Immature natural killer cell (primary cell): ENCODE results near the gene TP73. TPM values are rescaled to one million over a fixed set of nuclear protein-coding genes. Genes with fewer than 3 reads are reported as not detected.

Experiments
- DNase-seq, 3 donors: peaks; one replicate each; pipeline ENCODE4 v3.0.0; 2022; ENCODE audit warnings: mixed read lengths in 1 of 3
- H3K27ac Mint-ChIP-seq, 6 donors: one replicate each; pipeline ENCODE4 v1.8.0; 2020; ENCODE audit warnings: mixed read lengths in 6 of 6, mild to moderate bottlenecking in 5 of 6, inconsistent platforms in 4 of 6, moderate library complexity in 3 of 6
- H3K27me3 Mint-ChIP-seq, 3 donors: one replicate each; pipeline ENCODE4 v1.8.0; 2020 to 2021; ENCODE audit warnings: low read depth in 3 of 3, mild to moderate bottlenecking in 3 of 3, mixed read lengths in 3 of 3, moderate library complexity in 3 of 3, inconsistent platforms in 1 of 3
- H3K36me3 Mint-ChIP-seq, 3 donors: one replicate each; pipeline ENCODE4 v1.8.0; 2020; ENCODE audit warnings: mixed read lengths in 3 of 3, inconsistent platforms in 2 of 3, mild to moderate bottlenecking in 2 of 3
- H3K4me1 Mint-ChIP-seq, 2 donors: one replicate each; pipeline ENCODE4 v1.8.0; 2020; ENCODE audit warnings: inconsistent platforms in 2 of 2, mild to moderate bottlenecking in 2 of 2, mixed read lengths in 2 of 2, moderate library complexity in 1 of 2
- H3K4me3 Mint-ChIP-seq, 5 donors: one replicate each; pipeline ENCODE4 v1.8.0; 2020; ENCODE audit warnings: mild to moderate bottlenecking in 5 of 5, mixed read lengths in 5 of 5, inconsistent platforms in 3 of 5, moderate library complexity in 3 of 5
- H3K9me3 Mint-ChIP-seq, 6 donors: one replicate each; pipeline ENCODE4 v1.8.0; 2020; ENCODE audit warnings: mild to moderate bottlenecking in 6 of 6, mixed read lengths in 6 of 6, inconsistent platforms in 4 of 6, moderate library complexity in 3 of 6
- polyA plus RNA-seq, 3 donors: library from polyadenylated mRNA; unstranded; fragments of 300-500 nt; fragmentation: Illumina TruSeq; gene quantifications; one replicate each; pipeline ENCODE4 v1.2.3, GENCODE V29; 2021

TP73 gene
- polyA plus RNA-seq, 3 donors from 2014 or later = not detected

- Mint-ChIP-seq H3K27me3 (peaks cover 0 to 3% (median 0%) of the 10 kb centered on the region in 3 donors), H3K9me3 (no peaks in the 10 kb centered on the region), H3K27ac (no peak overlapping the region), H3K36me3 (peaks cover 6 to 29% (median 10%) of the 10 kb centered on the region in 3 donors), H3K4me3 (no peak overlapping the region), H3K4me1 (peaks cover 0 to 1% of the 10 kb centered on the region in 2 donors)
- DNase-seq = no peak
Observed at GRCh38 chr1:3633344-3634058, 18.8 kb upstream of the TP73 start.

- Mint-ChIP-seq H3K36me3 (peaks cover 6 to 31% (median 10%) of the 10 kb centered on the region in 3 donors), H3K27me3 (peaks cover 0 to 3% (median 0%) of the 10 kb centered on the region in 3 donors), H3K27ac (no peak overlapping the region), H3K4me1 (no peaks in the 10 kb centered on the region), H3K9me3 (no peaks in the 10 kb centered on the region), H3K4me3 (no peak overlapping the region)
- no peak for DNase-seq
Observed at GRCh38 chr1:3634059-3634800, 18.1 kb upstream of the TP73 start.

- Mint-ChIP-seq H3K4me3 (no peak overlapping the region), H3K9me3 (no peaks in the 10 kb centered on the region), H3K27me3 (peaks cover 0 to 1% (median 0%) of the 10 kb centered on the region in 3 donors)
Observed at GRCh38 chr1:3636080-3636479, 16.2 kb upstream of the TP73 start.

GRCh38 chr1:3636531-3636930 lies 15.8 kb upstream of the TP73 start:
- H3K36me3 Mint-ChIP-seq = peaks cover 6 to 31% (median 10%) of the 10 kb centered on the region in 3 donors
- H3K9me3 Mint-ChIP-seq = no peaks in the 10 kb centered on the region
- no peak overlapping the region for H3K4me3 Mint-ChIP-seq
- H3K27me3 Mint-ChIP-seq = peaks cover 0 to 1% (median 0%) of the 10 kb centered on the region in 3 donors
- H3K27ac Mint-ChIP-seq = peak overlapping the region in 1 of 6 donors; percentile 34
- no peaks in the 10 kb centered on the region for H3K4me1 Mint-ChIP-seq
- DNase-seq = no peak

More at GRCh38 chr1:3636080-3636479, 16.2 kb upstream of the TP73 start:
- peaks cover 6 to 31% (median 10%) of the 10 kb centered on the region in 3 donors for H3K36me3 Mint-ChIP-seq
- no peak for DNase-seq
- no peaks in the 10 kb centered on the region for H3K4me1 Mint-ChIP-seq
- H3K27ac Mint-ChIP-seq = peak overlapping the region in 1 of 6 donors; percentile 34

GRCh38 chr1:3638027-3638426 lies 14.3 kb upstream of the TP73 start:
- Mint-ChIP-seq H3K4me3 (no peak overlapping the region), H3K27ac (no peak overlapping the region), H3K9me3 (no peaks in the 10 kb centered on the region), H3K4me1 (peaks cover 0 to 3% of the 10 kb centered on the region in 2 donors), H3K36me3 (peaks cover 6 to 41% (median 15%) of the 10 kb centered on the region in 3 donors), H3K27me3 (peaks cover 0 to 1% (median 0%) of the 10 kb centered on the region in 3 donors)
- no peak for DNase-seq

GRCh38 chr1:3638676-3639075 lies 13.6 kb upstream of the TP73 start:
- Mint-ChIP-seq H3K36me3 (peaks cover 6 to 41% (median 15%) of the 10 kb centered on the region in 3 donors), H3K4me3 (no peak overlapping the region), H3K27ac (no peak overlapping the region), H3K4me1 (peaks cover 0 to 3% of the 10 kb centered on the region in 2 donors), H3K27me3 (peaks cover 0 to 1% (median 0%) of the 10 kb centered on the region in 3 donors), H3K9me3 (no peaks in the 10 kb centered on the region)
- DNase-seq = no peak

GRCh38 chr1:3639397-3639911 lies 12.9 kb upstream of the TP73 start:
- no peak overlapping the region for H3K27ac Mint-ChIP-seq
- peaks cover 6 to 43% (median 17%) of the 10 kb centered on the region in 3 donors for H3K36me3 Mint-ChIP-seq
- peaks cover 0 to 3% of the 10 kb centered on the region in 2 donors for H3K4me1 Mint-ChIP-seq
- no peaks in the 10 kb centered on the region for H3K9me3 Mint-ChIP-seq
- DNase-seq = no peak
- H3K27me3 Mint-ChIP-seq = peaks cover 0 to 1% (median 0%) of the 10 kb centered on the region in 3 donors
- no peak overlapping the region for H3K4me3 Mint-ChIP-seq

- peaks cover 6 to 45% (median 21%) of the 10 kb centered on the region in 3 donors for H3K36me3 Mint-ChIP-seq
- peaks cover 0 to 3% of the 10 kb centered on the region in 2 donors for H3K4me1 Mint-ChIP-seq
- no peaks in the 10 kb centered on the region for H3K9me3 Mint-ChIP-seq
- DNase-seq = no peak
- peaks cover 0 to 1% (median 0%) of the 10 kb centered on the region in 3 donors for H3K27me3 Mint-ChIP-seq
- no peak overlapping the region for H3K4me3 Mint-ChIP-seq
- H3K27ac Mint-ChIP-seq = no peak overlapping the region
Observed at GRCh38 chr1:3640121-3640837, 12.0 kb upstream of the TP73 start.

GRCh38 chr1:3641046-3641760 lies 11.1 kb upstream of the TP73 start:
- peaks cover 0 to 1% (median 0%) of the 10 kb centered on the region in 3 donors for H3K27me3 Mint-ChIP-seq
- H3K4me3 Mint-ChIP-seq = no peak overlapping the region
- H3K9me3 Mint-ChIP-seq = no peaks in the 10 kb centered on the region
- DNase-seq = no peak
- H3K36me3 Mint-ChIP-seq = peaks cover 9 to 47% (median 21%) of the 10 kb centered on the region in 3 donors
- H3K4me1 Mint-ChIP-seq = peaks cover 0 to 3% of the 10 kb centered on the region in 2 donors
- no peak overlapping the region for H3K27ac Mint-ChIP-seq

GRCh38 chr1:3641816-3642215 lies 10.5 kb upstream of the TP73 start:
- no peak for DNase-seq
- Mint-ChIP-seq H3K4me1 (peaks cover 0 to 3% of the 10 kb centered on the region in 2 donors), H3K36me3 (peaks cover 6 to 41% (median 20%) of the 10 kb centered on the region in 3 donors), H3K9me3 (no peaks in the 10 kb centered on the region), H3K4me3 (no peak overlapping the region), H3K27ac (no peak overlapping the region), H3K27me3 (no peaks in the 10 kb centered on the region)

GRCh38 chr1:3642919-3643675 lies 9.2 kb upstream of the TP73 start:
- H3K36me3 Mint-ChIP-seq = peaks cover 3 to 35% (median 13%) of the 10 kb centered on the region in 3 donors
- no peak overlapping the region for H3K27ac Mint-ChIP-seq
- H3K4me1 Mint-ChIP-seq = peaks cover 4 to 11% of the 10 kb centered on the region in 2 donors
- DNase-seq = no peak
- no peak overlapping the region for H3K4me3 Mint-ChIP-seq
- H3K9me3 Mint-ChIP-seq = no peaks in the 10 kb centered on the region
- H3K27me3 Mint-ChIP-seq = no peaks in the 10 kb centered on the region

GRCh38 chr1:3644273-3644672 lies 8.0 kb upstream of the TP73 start:
- Mint-ChIP-seq H3K36me3 (peaks cover 3 to 29% (median 12%) of the 10 kb centered on the region in 3 donors), H3K27ac (no peak overlapping the region), H3K27me3 (no peaks in the 10 kb centered on the region), H3K4me1 (peaks cover 13 to 23% of the 10 kb centered on the region in 2 donors), H3K9me3 (no peaks in the 10 kb centered on the region), H3K4me3 (no peak overlapping the region)
- no peak for DNase-seq
